HS-27A (cell line): ENCODE results near the gene PCDH19.

Experiments
- DNase-seq: peaks from one replicate; pipeline ENCODE4 v3.0.0-alpha.2; 2012; ENCODE audit warnings: low read depth, missing footprints

PCDH19 gene

GRCh38 chrX:100407147-100407783, 2.8 kb downstream of the PCDH19 start:
- no peak for DNase-seq

GRCh38 chrX:100405424-100405823, 4.6 kb downstream of the PCDH19 start:
- no peak for DNase-seq

GRCh38 chrX:100404851-100405250, 5.2 kb downstream of the PCDH19 start:
- DNase-seq: no peak

GRCh38 chrX:100395781-100396180, 14.3 kb downstream of the PCDH19 start:
- no peak for DNase-seq

GRCh38 chrX:100381619-100382018, 28.5 kb downstream of the PCDH19 start:
- no peak for DNase-seq

- DNase-seq: no peak
Measured at GRCh38 chrX:100379388-100379986, 30.6 kb downstream of the PCDH19 start.

DNA sequence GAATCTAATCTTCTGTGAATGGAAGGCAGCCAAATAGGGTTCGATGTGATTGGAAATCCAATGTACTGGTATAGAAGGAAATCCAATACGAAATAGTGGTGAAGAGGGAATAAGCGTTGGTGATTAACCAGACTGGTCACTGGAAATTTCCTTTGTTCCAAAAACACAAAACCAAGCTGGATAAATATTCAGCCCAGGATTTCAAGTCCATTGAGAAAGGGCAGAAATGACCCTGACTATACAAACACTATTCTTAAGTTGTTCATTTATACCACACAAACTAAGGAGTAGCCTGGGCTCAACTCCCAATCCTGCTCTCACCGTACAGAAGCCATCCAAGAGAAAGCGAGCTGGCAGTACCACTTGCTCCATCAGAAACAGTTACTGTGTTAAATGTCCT, 32.2 kb downstream of the PCDH19 start:
- no peak for DNase-seq

GRCh38 chrX:100376576-100376975, 33.5 kb downstream of the PCDH19 start:
- DNase-seq: no peak

DNA sequence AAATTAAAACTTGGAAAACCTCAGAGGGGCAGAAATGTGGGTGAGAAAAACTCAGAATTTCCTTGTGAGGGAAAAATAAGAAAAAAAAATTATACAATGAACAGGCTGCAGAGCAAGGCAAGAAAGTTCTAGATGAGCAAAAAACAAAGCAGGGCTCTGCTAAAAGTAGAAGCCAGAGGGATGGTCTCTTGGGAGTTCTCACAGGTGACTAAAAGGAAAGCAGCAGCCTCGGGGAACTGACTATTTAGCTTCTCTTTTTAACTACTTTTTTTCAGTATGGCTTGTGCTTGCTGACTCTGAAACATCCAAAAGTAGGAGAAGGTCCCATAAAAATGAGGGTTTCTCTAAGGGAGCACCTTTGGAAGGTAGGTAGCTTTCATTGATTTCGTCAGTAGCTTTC, 36.4 kb downstream of the PCDH19 start:
- no peak for DNase-seq

- no peak for DNase-seq
Measured at GRCh38 chrX:100368167-100368566, 41.9 kb downstream of the PCDH19 start.

DNA sequence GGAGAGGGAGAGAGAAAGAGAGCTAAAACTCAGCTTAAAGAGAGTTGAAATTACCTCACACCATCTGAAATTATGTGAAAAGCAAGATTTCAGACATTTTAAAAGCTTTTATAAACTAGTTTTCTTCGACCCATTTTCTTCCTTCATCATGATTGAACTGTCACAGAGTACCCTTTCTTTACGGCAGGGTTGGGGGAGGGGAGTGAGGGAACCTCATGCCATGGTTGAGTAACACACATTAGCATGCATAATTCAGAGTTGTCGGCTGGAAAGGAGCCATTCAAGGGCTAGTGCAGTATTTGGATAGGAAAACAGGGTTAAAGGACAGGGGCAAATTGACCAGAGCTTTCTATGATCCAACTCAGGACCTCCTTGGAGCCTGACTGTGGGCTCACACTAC, 46.2 kb downstream of the PCDH19 start:
- no peak for DNase-seq

GRCh38 chrX:100358766-100359165, 51.3 kb downstream of the PCDH19 start:
- no peak for DNase-seq

GRCh38 chrX:100356351-100356896, 53.6 kb downstream of the PCDH19 start:
- no peak for DNase-seq

DNA sequence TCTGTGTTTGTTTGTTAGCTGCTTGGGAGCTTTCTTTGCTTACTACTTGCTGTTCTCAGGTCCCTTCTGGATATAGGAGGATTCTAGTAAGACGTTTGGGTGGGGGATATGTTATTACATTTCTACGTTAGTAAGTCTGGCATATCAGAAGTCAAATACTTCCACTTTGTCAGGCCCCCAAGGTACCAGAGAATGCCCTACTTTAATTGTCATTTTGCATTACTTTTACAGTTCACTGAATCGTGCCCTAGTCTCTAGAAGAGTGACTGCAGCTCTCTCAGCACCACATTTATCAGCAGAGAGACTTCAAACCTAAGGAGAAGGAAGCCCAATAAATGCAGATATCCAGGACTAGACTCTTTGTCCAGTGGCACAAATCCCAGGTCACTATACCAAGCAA, 54.4 kb downstream of the PCDH19 start:
- no peak for DNase-seq

DNA sequence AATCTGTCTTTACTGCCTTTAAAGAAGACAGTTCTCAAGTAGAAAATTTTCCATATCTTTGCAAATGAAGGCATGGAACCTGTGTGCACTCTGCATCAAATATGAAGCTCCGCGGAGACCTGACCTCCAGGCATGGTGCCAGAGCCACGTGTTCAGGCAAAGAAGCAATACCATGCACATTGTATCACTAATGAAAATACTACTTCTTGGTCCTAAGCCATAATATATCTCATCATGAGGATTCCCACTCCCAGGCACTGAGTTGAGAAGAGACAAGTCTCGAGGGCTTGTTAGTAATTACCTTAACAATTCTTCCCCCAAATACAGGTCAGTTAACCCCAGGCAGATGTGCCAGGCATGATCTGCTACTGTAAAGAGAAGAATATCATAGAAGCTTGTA, 56.7 kb downstream of the PCDH19 start:
- no peak for DNase-seq

GRCh38 chrX:100350704-100351489, 59.2 kb downstream of the PCDH19 start:
- no peak for DNase-seq

DNA sequence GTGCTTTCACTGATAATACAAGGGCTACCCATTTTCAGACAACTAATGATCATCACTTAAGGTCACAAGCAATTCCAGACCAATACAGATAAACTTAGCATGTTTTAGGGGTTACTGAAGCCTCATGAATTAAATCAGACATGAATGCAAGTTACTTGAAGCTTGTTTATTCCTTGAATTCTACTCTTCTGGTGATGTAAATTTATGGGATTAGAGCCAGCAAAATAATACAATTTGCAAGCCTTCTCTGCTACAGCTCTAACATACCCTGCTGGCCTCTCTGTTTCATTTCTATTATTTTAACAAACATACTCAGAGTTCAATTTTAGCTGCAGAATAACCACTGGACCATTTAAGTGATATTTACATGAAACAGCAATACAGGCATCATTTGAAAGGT, 60.7 kb downstream of the PCDH19 start:
- no peak for DNase-seq

DNA sequence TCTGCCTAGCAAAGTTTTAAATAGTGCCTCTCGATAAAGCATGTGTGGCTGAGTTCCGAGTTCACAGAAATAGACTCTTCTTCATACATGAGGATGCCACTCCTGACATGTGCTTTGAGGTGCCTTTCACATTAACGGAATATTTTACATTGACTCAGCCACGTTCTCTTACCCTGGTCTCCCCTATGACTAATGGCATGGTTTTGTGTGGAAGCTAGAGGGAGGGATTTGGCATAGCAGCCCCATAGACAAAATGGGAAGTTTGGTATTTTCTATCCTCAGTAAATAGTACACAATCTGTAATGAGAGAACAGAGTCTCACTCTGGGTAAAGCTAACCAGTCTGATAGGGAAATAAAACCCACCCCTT, 68.9 kb downstream of the PCDH19 start:
- DNase-seq: no peak

DNA sequence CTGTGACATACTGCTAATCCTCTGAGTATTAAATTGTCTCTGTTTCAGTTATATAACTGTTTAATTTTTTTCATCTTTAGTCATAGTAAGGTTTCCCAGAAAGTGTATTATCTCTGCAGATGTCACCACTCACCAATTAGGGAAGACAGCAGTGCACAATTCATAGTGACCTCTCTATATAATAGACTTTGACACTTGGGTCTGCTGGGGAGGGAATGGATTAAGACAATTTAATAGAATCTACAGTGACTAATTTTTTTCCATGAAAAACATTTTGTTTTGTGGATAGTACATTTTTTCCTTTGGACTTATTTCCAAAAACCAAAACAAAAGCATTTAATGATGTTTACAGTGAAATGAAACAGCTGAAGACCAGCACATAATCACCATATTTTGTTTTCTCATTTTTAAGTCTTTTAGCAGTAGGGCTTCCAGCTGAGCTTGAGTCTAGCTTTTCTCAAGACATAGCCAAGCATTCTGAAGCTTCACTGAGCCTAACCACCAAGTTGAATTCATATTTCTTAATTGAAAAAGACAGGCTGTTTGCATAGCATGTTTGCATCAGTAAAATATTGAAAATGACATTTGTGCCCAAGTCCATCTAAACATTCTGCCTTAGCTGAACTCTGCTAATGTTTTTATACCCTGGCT, 69.5 kb downstream of the PCDH19 start:
- DNase-seq: no peak

DNA sequence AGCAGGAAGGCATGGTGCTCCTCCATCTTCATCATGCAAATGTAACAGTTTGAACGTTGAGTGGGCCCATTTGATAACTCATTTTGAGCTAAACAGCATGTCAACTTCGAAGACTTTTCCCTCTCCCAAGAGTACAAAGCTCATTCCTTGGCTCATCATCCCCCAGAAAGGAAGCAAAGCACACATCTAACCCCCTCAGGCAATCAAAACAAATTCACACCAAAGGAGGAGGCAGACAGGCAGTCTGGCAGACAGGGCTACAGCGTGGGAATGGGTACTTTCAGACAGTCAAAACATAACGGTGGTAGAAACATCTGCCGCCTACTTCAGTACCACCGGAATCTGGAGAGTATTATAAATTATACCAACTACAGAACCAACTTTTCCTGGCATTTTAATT, 81.7 kb downstream of the PCDH19 start:
- DNase-seq: no peak

DNA sequence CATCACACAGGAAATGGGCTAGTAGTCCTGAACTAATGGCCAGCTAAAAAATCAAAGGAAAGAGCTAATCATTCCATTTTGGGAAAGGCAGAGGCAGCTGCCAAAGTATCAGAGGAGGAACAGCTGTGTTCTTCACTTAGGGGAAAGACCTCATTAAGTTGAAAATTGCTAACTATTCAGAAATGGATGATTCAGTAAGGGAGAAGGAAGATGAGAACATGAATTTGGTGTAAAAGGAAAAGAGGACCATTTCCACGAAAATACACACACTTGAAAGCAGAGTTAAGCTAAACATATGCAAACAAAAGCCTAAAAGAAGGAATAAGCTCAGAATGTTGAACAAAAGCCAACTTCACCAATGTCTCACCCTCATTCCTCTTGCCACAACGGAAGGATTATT, 90.4 kb downstream of the PCDH19 start:
- no peak for DNase-seq

DNA sequence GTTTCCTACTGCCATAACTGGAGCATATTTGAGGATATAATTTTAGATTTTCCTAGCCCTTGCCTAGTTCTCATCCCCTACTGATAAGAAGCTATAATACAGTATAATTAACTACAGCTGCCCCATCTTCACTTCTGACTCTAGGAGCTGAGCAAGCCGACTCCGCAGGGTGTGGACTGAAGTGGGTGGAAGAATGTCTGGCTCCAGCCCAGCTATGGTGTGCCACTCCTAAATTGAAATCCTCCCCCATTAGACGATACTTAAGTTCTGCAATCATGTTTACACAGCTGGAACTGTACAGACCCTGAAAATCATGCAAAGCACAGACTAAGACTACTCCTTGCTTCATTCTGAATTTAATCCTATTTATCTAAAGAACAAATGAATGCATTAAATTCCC, 93.1 kb downstream of the PCDH19 start:
- no peak for DNase-seq

GRCh38 chrX:100315566-100315965, 94.5 kb downstream of the PCDH19 start:
- DNase-seq: no peak
